Colonic mucosa (tissue), 4 donors: ENCODE results near the gene RALGPS1. TPM values are rescaled to one million over a fixed set of nuclear protein-coding genes. Genes with fewer than 3 reads are reported as not detected.

Source experiments
- DNase-seq: peaks from one replicate; pipeline ENCODE4 v3.0.0-alpha.2; 2020
- H3K27ac ChIP-seq: fragments of 200-600 bp; one replicate; pipeline ENCODE4 v1.8.0; 2021
- H3K27me3 ChIP-seq: fragments of 200-600 bp; one replicate; pipeline ENCODE4 v1.8.0; 2021
- H3K36me3 ChIP-seq: fragments of 200-600 bp; one replicate; pipeline ENCODE4 v1.8.0; 2021
- H3K4me1 ChIP-seq: fragments of 200-600 bp; one replicate; pipeline ENCODE4 v1.8.0; 2021; ENCODE audit warnings: mild to moderate bottlenecking
- H3K4me3 ChIP-seq: fragments of 200-600 bp; one replicate; pipeline ENCODE4 v1.8.0; 2021
- H3K9ac ChIP-seq, 2 donors: one replicate each; pipeline ENCODE4 v1.7.0; 2013; ENCODE audit warnings: control low read depth in 2 of 2, low read depth in 2 of 2, low read length in 2 of 2
- H3K9me3 ChIP-seq: fragments of 200-600 bp; one replicate; pipeline ENCODE4 v1.8.0; 2021
- CTCF ChIP-seq: fragments of 200-600 bp; IDR thresholded peaks from one replicate; pipeline ENCODE4 v1.8.0; 2022; ENCODE audit warnings: antibody characterized with exemption, mild to moderate bottlenecking
- intact Hi-C: fragments of 100-400 bp; cut with DNase I; formaldehyde crosslinking; loops from one replicate; pipeline ENCODE4 v1.14.1; 2022
- total RNA-seq, 2 donors: library from RNA; stranded (reverse); fragmentation: NEBNext Ultra II Directional in 1 of 2; extraction: Animal tissue kit (Norgen Biotek cat#: 25700) in 1 of 2; gene quantifications; one replicate each; pipeline ENCODE4 v1.2.1, GENCODE V29; 2021
- donor health status: healthy.
- donor health status: DM: no; HTN: no; CAD: no.
- donor health status: DM: no; HTN: no; CAD: no.

Gene RALGPS1
- total RNA-seq, 2 donors from 2014 or later: 22.6 to 27.2 TPM

GRCh38 chr9:127192744-127193143 lies 278.2 kb downstream of the RALGPS1 start:
- Histone ChIP-seq H3K4me3 (no peak overlapping the region), H3K27ac (no peak overlapping the region), H3K27me3 (no peaks in the 10 kb centered on the region), H3K4me1 (no peaks in the 10 kb centered on the region), H3K36me3 (no peaks in the 10 kb centered on the region), H3K9ac (no peak overlapping the region), H3K9me3 (no peaks in the 10 kb centered on the region)
- DNase-seq: no peak
- TF ChIP-seq CTCF: no peak
- intact Hi-C loops: loop anchor here (10.0 kb wide), 1 partner anchor 328 kb away; the partner anchor contains the start of gene ZBTB34

- Histone ChIP-seq H3K4me3 (no peak overlapping the region), H3K27ac (no peak overlapping the region), H3K27me3 (no peaks in the 10 kb centered on the region), H3K9ac (no peak overlapping the region), H3K36me3 (no peaks in the 10 kb centered on the region), H3K4me1 (no peaks in the 10 kb centered on the region), H3K9me3 (no peaks in the 10 kb centered on the region)
- intact Hi-C loops: loop anchor here (10.0 kb wide), 1 partner anchor 329 kb away; the partner anchor contains the start of gene ZBTB34
- no peak for TF ChIP-seq CTCF
- DNase-seq: no peak
These were observed 278.9 kb downstream of the RALGPS1 start for GRCh38 chr9:127193483-127193882.

- intact Hi-C loops: loop anchor here (5.0 to 10.0 kb wide), 2 partner anchors 233 to 330 kb away; partner anchors contain the start of gene ZBTB34
- no peak overlapping the region for H3K9ac ChIP-seq
- H3K9me3 ChIP-seq: no peaks in the 10 kb centered on the region
- no peak overlapping the region for H3K4me3 ChIP-seq
- H3K4me1 ChIP-seq: no peaks in the 10 kb centered on the region
- no peak for DNase-seq
- no peak overlapping the region for H3K27ac ChIP-seq
- no peak for TF ChIP-seq CTCF
- no peaks in the 10 kb centered on the region for H3K36me3 ChIP-seq
- no peaks in the 10 kb centered on the region for H3K27me3 ChIP-seq
These were observed 280.5 kb downstream of the RALGPS1 start for GRCh38 chr9:127194881-127195713.

- TF ChIP-seq CTCF: no peak
- no peak for DNase-seq
- no peaks in the 10 kb centered on the region for H3K4me1 ChIP-seq
- H3K36me3 ChIP-seq: no peaks in the 10 kb centered on the region
- H3K27ac ChIP-seq: no peak overlapping the region
- no peaks in the 10 kb centered on the region for H3K9me3 ChIP-seq
- H3K4me3 ChIP-seq: no peak overlapping the region
- H3K27me3 ChIP-seq: no peaks in the 10 kb centered on the region
- intact Hi-C loops: loop anchor here (5.0 to 10.0 kb wide), 2 partner anchors 234 to 331 kb away; partner anchors contain the start of gene ZBTB34
- H3K9ac ChIP-seq: no peak overlapping the region
These were observed 281.6 kb downstream of the RALGPS1 start for GRCh38 chr9:127195976-127196825.

- Histone ChIP-seq H3K4me1 (no peaks in the 10 kb centered on the region), H3K36me3 (no peaks in the 10 kb centered on the region), H3K4me3 (no peak overlapping the region), H3K27me3 (no peaks in the 10 kb centered on the region), H3K27ac (no peak overlapping the region), H3K9me3 (no peaks in the 10 kb centered on the region), H3K9ac (no peak overlapping the region)
- no peak for DNase-seq
- TF ChIP-seq CTCF: no peak
- intact Hi-C loops: loop anchor here (5.0 to 10.0 kb wide), 2 partner anchors 234 to 332 kb away; partner anchors contain the start of gene ZBTB34
These were observed 282.2 kb downstream of the RALGPS1 start for GRCh38 chr9:127196826-127197145.
